Measurements from ENCODE around the gene TLK2. TPM values are rescaled to one million over a fixed set of nuclear protein-coding genes. Genes with fewer than 3 reads are reported as not detected.

TLK2 gene
- total RNA-seq, 4 donors from 2014 or later, result 25.4 to 47.8 (median 26.5) TPM

DNA sequence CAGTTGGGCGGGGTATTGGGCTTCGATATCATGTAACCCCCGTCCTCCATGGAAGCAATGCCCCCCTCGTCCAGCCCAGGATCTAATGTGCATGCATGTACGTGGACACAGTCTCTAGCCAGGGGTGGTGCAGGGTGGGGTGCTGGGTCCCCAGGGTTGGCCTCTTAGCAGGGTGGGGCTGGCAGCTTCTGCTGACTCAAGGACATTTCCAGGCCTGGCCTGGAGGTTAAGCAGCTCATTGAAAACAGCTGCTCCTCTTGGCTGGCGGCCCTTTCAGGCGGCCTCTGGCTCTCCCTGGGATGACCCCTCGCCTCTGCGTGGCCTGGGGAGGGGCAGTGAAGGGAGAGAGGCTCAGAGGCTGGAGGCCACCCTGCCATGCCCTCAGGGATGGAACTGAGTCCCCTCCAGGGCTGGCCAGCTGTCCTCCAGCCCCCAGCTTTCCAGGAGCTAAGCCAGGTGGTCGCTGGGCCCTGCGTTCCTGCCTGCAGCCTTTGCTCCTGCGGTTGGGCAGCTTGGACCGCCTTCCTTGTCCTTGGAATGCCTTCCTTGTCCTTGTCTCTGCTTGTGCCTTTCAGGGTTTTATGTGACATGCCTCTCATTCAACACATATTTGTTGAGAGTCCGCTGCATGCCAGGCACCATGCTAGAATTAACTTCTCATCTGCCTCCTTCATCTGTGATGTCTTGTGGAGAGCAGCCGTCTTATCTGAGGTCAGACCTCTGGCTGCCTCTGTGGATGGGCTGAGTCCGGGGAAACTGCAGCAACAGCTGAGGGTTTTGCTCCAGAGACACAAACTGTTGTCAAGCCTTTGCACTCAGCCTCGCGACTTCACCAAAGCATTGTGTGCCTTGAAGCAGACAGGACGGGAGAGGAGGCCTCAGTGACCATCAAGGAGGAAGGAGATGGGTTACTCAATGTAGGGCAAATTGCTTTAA, 175.5 kb downstream of the TLK2 start:
- Histone ChIP-seq H3K27me3 (no peaks in the 10 kb centered on the region), H3K4me3 (no peak overlapping the region), H3K9me3 (no peaks in the 10 kb centered on the region), H3K36me3 (peaks cover 5% of the 10 kb centered on the region), H3K4me1 (peaks cover 38% of the 10 kb centered on the region), H3K27ac (no peak overlapping the region)
- WGBS, result 52% methylated on average over 15 of the region's 19 CpGs
- TF ChIP-seq, protein P1, sequence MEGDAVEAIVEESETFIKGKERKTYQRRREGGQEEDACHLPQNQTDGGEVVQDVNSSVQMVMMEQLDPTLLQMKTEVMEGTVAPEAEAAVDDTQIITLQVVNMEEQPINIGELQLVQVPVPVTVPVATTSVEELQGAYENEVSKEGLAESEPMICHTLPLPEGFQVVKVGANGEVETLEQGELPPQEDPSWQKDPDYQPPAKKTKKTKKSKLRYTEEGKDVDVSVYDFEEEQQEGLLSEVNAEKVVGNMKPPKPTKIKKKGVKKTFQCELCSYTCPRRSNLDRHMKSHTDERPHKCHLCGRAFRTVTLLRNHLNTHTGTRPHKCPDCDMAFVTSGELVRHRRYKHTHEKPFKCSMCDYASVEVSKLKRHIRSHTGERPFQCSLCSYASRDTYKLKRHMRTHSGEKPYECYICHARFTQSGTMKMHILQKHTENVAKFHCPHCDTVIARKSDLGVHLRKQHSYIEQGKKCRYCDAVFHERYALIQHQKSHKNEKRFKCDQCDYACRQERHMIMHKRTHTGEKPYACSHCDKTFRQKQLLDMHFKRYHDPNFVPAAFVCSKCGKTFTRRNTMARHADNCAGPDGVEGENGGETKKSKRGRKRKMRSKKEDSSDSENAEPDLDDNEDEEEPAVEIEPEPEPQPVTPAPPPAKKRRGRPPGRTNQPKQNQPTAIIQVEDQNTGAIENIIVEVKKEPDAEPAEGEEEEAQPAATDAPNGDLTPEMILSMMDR (IDR thresholded peaks at IDR 0.05), result no peak
- TF ChIP-seq POLR2A (IDR thresholded peaks at IDR 0.05) (no peak), POLR2AphosphoS5 (IDR thresholded peaks at IDR 0.05) (no peak), EP300 (IDR thresholded peaks at IDR 0.05) (no peak)
- peak in 1 of 2 donors; percentile 81 for DNase-seq (ENCODE audit: low spot score in 2 of 2)

DNA sequence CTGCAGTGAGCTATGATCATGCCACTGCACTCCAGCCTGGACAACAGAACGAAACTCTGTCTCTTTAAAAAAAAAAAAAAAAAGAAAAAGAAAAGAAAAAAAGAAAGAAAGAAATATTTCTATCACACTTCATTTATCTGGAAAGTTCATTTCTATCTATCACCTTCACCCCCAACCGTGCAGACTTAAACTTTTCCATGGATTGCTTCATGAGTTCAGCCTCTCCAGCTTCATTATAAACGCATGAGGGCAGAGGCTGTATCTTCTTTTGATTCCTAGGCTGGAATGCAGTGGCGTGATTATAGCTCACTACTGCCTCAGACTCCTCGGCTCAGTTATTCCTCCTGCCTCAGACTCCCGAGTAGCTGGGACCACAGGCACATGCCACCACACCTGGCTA, 177.0 kb downstream of the TLK2 start:
- peaks cover 36% of the 10 kb centered on the region for H3K4me1 ChIP-seq
- H3K27me3 ChIP-seq, result no peaks in the 10 kb centered on the region
- no peak for TF ChIP-seq EP300 (IDR thresholded peaks at IDR 0.05)
- TF ChIP-seq, protein P1 (IDR thresholded peaks at IDR 0.05), result no peak
- no peak for TF ChIP-seq POLR2AphosphoS5 (IDR thresholded peaks at IDR 0.05)
- no peak for TF ChIP-seq POLR2A (IDR thresholded peaks at IDR 0.05)
- no peak for DNase-seq (ENCODE audit: low spot score in 2 of 2)
- no peak overlapping the region for H3K4me3 ChIP-seq
- H3K36me3 ChIP-seq, result peaks cover 5% of the 10 kb centered on the region
- H3K27ac ChIP-seq, result no peak overlapping the region
- 82% methylated on average over 6 of the region's 6 CpGs for WGBS
- no peaks in the 10 kb centered on the region for H3K9me3 ChIP-seq

DNA sequence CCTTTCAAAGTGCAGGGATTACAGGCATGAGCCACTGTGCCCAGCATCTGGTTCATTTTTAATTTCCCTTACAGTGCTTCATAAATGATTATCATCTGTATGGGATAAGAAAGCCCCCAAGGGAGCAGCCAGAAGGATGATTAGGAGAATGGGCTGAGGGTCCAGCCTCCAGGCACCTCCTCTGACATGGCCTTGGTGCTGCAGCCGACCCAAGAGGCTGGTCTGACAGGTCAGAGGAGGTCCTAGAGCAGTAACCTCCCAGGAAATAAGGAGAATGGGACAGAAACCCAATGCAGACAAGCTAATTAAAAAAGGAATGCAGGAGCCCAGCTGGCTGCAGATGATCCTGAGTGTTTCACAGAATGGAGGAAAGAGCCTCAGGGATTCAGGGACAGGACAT, 177.8 kb downstream of the TLK2 start:
- TF ChIP-seq POLR2A (IDR thresholded peaks at IDR 0.05) (no peak), POLR2AphosphoS5 (IDR thresholded peaks at IDR 0.05) (no peak), EP300 (IDR thresholded peaks at IDR 0.05) (no peak)
- TF ChIP-seq, protein P1 (IDR thresholded peaks at IDR 0.05), result no peak
- Histone ChIP-seq H3K36me3 (peaks cover 5% of the 10 kb centered on the region), H3K4me3 (no peak overlapping the region), H3K4me1 (peaks cover 36% of the 10 kb centered on the region), H3K27me3 (no peaks in the 10 kb centered on the region), H3K27ac (no peak overlapping the region), H3K9me3 (no peaks in the 10 kb centered on the region)
- 63% methylated on average over 1 of the region's 1 CpG for WGBS
- DNase-seq (ENCODE audit: low spot score in 2 of 2), result no peak

DNA sequence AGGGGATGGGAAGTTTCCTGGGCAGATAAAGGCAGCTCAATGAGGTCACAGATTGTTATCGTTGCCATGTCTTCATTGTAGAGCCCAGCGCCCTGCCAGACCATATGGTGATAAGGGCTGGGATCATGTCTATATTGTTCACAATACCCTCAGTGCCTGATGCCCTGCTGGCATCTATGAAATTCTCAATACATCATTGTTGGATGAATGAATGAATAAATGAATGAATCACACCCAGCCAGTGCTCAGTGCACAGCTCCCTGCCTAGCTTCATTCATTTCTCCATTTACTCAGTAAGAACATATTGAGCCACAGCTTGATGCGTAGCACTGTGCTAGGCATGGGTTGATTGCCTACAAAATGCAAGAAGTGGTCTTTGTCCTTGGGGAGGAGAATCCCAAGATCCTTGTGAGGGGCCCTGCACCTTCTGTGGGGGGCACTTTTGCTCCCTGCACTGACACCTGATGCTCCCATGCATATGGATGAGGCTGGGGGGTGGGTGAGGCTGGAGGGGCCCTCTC, 178.6 kb downstream of the TLK2 start:
- Histone ChIP-seq H3K36me3 (peaks cover 5% of the 10 kb centered on the region), H3K27ac (no peak overlapping the region), H3K4me1 (peaks cover 32% of the 10 kb centered on the region), H3K9me3 (no peaks in the 10 kb centered on the region), H3K4me3 (no peak overlapping the region), H3K27me3 (no peaks in the 10 kb centered on the region)
- no peak for DNase-seq (ENCODE audit: low spot score in 2 of 2)
- TF ChIP-seq POLR2AphosphoS5 (IDR thresholded peaks at IDR 0.05), result no peak
- TF ChIP-seq, protein P1 (IDR thresholded peaks at IDR 0.05), result no peak
- no peak for TF ChIP-seq EP300 (IDR thresholded peaks at IDR 0.05)
- TF ChIP-seq POLR2A (IDR thresholded peaks at IDR 0.05), result no peak
- WGBS, result 86% methylated on average over 3 of the region's 3 CpGs

DNA sequence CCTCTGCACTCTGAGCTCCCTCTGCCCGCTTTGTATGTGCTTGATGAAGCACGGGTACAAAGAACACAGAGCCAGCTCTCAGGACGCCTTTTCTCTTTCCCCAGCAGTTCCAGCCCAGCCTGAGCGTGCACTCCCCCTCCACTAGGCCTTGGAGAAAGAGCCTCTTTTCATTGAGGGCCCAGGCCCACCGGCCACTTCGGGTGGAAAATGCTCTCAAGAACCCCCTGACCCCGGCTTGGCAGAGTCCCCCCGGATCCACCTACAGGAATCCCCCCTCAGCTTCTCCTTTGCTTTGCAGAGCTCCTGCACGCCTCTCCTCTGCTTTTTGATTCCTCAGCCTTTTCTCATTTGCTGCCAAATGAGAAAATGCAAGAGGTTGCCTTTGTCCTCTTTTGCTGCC, 179.1 kb downstream of the TLK2 start:
- H3K27me3 ChIP-seq, result no peaks in the 10 kb centered on the region
- peaks cover 5% of the 10 kb centered on the region for H3K36me3 ChIP-seq
- no peak for TF ChIP-seq POLR2A (IDR thresholded peaks at IDR 0.05)
- no peak for TF ChIP-seq POLR2AphosphoS5 (IDR thresholded peaks at IDR 0.05)
- TF ChIP-seq, protein P1 (IDR thresholded peaks at IDR 0.05), result no peak
- TF ChIP-seq EP300 (IDR thresholded peaks at IDR 0.05), result no peak
- H3K4me3 ChIP-seq, result no peak overlapping the region
- WGBS, result 69% methylated on average over 9 of the region's 9 CpGs
- H3K4me1 ChIP-seq, result peaks cover 27% of the 10 kb centered on the region
- DNase-seq (ENCODE audit: low spot score in 2 of 2), result no peak
- no peak overlapping the region for H3K27ac ChIP-seq
- H3K9me3 ChIP-seq, result no peaks in the 10 kb centered on the region

Data from suprapubic skin (tissue), 4 donors.